ENCODE data around the gene SLC41A3.

Gene SLC41A3

DNA sequence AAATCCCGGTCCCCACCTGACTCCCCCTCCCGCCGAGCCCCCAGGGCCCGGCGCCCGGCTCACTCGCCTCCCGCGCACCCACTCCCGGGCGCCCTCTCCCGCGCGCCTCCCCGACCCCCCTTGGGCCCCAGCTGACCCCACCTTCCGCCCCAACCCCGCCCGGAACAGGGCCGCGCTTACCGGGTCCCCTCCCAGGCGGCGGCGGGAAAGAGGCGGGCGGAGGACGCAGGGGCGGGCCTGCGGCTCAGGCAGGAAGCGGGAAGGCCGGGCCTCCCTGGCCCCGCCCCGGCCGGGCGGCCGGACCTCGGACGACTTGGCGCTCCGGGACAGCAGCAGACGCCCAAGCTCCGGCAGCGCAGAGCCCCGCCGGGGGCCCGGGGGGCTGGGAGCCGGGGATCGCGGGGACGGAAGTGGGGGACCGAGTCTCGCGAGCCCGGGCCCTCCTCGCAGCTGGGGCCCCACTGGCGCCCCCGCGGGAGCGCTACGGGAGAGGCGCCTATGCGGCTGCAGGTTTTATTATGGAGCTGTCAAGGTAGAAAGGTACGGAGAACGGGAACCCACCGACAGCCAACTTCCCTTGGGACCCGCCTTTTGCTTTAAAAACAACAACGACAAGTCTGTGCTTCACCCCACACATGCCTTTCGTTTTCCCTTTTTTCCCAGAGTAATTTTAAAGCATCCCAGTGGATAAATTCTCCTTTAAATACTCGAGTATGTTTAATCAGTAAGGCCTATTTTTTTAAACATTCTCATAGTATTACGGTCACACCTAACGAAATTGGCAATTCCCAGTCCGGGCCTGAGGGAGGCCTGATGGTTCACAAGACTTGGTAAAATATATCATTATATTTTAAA lies at the start of gene SLC41A3:
TSS of gene SLC41A3 (minus strand) at position 212 of the 855 bp plus-strand sequence. CDS start 15,905 bp downstream, outside the sequence.
- TF ChIP-seq POLR2A (IDR thresholded peaks at IDR 0.05; ENCODE audit: low read depth, low read length), result peak; percentile 35; the same call in 1 of the 2 replicates
- FAIRE-seq, result no peak
- DNase-seq (ENCODE audit: insufficient read length, low spot score), result peak; percentile 76

- no peak for DNase-seq (ENCODE audit: insufficient read length, low spot score)
- FAIRE-seq, result no peak
- no peak for TF ChIP-seq POLR2A (IDR thresholded peaks at IDR 0.05; ENCODE audit: low read depth, low read length)
Measured at GRCh38 chr3:126133606-126134005, 49.7 kb upstream of the SLC41A3 start.

- no peak for FAIRE-seq
- no peak for TF ChIP-seq POLR2A (IDR thresholded peaks at IDR 0.05; ENCODE audit: low read depth, low read length)
- no peak for DNase-seq (ENCODE audit: insufficient read length, low spot score)
Measured at GRCh38 chr3:126132751-126133511, 49.0 kb upstream of the SLC41A3 start.

DNA sequence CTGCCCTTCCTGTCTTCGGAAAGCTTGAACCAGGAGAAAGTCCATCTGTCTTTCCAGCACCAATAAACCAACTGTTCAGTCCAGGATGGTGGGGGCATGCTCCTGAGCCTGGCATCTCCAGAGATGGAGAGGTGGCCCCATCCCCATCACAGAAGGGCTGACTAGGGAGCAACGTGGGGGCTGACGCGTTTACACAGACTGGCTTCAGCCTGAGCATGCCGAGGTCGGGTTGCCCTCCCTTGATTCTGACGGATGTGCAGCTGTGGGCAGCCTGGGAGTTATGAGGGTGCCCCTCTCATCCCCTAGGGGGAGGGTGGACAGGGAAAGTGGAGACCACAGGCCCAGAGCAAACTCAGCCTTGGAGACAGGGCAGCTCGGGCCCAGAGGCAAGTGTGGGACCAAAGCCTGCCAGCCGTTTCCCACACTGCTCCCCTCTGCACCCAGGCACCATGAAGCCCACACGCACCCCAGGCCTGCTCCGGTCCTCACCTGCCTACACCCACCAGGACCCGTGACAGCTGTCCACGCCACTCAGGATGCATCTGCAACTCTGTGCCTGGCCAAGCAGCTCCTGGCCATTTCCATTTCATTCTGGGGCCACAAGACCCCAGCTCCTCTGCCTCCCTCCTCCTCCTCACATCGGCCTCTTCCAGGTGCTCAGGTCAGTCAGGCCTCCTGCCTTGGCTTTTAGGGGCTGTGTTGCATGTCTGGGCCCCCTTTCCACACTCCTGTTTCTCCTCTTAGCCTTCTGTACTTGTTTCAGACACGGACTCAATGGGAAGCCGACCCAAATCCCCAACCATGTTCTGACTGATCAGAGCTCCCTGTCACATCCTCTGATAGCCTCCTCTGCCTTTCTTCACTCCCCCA lies 48.2 kb upstream of the SLC41A3 start:
- TF ChIP-seq POLR2A (IDR thresholded peaks at IDR 0.05; ENCODE audit: low read depth, low read length), result no peak
- no peak for FAIRE-seq
- DNase-seq (ENCODE audit: insufficient read length, low spot score), result no peak

- DNase-seq (ENCODE audit: insufficient read length, low spot score) (no peak), FAIRE-seq (no peak)
- TF ChIP-seq POLR2A (IDR thresholded peaks at IDR 0.05; ENCODE audit: low read depth, low read length), result no peak
Measured at GRCh38 chr3:126130981-126131745, 47.2 kb upstream of the SLC41A3 start.

DNA sequence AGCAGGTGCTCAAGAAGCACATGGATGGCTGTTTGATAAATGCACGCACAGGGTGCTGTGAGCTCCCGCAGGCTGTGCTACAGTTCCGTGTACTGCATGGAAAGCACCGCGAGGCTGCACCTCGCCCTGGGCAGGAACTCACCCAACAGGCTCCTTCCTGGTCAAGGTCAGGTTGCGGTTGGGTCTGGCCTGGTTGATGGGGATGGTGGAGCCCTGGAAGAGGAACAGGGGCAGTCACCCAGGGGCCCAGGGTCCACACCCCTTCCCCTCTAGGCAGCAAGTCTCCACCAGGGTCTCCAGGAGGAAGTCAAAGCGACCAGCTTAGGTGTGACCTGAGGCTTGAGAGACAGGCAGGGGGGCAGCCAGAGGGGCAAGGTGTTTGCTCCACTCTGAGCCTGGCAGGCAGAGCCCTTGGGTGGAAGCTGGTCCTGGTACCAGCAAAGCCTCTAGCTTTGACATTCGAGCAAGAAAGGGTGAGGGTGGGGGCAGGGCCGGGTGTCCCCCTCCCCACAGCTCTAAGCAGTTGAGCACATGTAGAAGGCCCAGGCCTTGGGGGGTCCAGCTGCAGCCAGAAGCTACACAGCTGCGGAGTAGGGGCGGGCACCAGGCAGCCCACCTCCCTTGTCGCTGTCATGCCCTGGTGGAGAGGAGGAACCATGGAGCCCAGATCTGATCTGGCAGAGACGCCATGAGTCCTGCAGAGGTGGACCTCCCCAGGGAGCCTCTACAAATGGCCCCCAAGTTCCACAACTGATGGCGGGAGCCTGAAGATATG lies 46.3 kb upstream of the SLC41A3 start:
- TF ChIP-seq POLR2A (IDR thresholded peaks at IDR 0.05; ENCODE audit: low read depth, low read length), result no peak
- DNase-seq (ENCODE audit: insufficient read length, low spot score) (no peak), FAIRE-seq (no peak)

GRCh38 chr3:126129398-126129891 lies 45.5 kb upstream of the SLC41A3 start:
- no peak for TF ChIP-seq POLR2A (IDR thresholded peaks at IDR 0.05; ENCODE audit: low read depth, low read length)
- FAIRE-seq (peak; percentile 82), DNase-seq (ENCODE audit: insufficient read length, low spot score) (peak; percentile 75)

DNA sequence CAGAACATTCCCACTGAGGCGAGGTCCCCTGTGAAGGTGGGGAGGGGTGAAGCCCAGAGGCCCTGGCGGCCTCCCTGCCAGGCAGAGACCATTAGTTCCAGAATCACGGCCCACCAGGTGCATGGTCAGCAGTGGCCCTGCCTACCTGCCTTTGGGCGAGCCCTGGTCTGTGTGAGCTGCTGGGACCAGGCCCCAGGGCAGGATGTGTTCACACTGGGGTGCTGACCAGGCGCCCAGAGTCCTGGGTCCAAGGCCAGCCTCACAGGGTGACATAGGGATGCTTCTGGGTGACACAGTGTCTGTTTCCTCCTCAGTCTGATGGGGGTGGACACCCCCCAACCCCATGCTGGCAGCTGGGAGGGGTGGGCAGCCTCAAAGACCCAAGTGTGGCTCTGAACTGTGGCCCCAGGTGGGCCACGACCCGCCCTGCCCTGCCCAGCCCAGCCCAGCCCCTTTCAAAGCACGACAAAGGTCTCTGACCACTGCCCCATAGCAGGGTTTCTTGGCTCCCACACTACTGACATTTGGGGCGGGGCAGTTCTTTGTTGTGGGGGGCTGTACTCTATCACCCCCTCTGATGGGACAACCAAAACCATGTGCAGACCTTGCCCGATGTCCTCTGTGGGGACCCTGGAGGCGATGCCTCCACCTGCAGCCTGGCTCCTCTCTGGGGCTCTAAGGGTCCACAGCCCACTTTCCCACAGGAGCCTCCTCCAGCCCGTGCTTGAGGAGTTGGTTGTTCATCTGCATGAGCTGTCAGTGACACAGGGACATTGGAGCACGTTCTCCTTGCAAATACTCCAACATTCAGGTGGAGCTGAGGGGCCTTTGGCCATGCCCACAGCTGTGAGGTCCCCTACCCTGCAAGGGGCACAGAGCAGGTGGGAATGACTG lies 44.8 kb upstream of the SLC41A3 start:
- FAIRE-seq, result no peak
- no peak for DNase-seq (ENCODE audit: insufficient read length, low spot score)
- no peak for TF ChIP-seq POLR2A (IDR thresholded peaks at IDR 0.05; ENCODE audit: low read depth, low read length)

DNA sequence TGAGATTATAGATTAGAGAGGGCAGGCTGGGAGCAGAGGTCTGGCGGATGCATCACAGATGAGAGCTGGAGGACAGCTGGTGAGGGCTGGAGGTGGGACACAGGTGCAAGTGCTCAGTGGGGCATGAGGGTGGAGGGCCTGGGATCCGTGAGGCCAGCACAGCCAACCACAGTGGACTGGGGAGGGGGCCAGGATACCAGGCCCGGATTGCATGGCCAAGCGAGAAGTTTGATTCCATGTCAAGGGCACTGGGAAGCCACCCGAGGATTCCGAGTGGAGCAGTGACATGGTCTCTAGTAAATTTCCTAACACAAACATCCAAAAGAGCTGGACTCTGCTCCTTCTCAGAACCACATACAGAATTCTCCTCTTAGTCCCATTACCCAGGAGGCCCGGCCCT lies 44.0 kb upstream of the SLC41A3 start:
- DNase-seq (ENCODE audit: insufficient read length, low spot score), result no peak
- FAIRE-seq, result no peak

DNA sequence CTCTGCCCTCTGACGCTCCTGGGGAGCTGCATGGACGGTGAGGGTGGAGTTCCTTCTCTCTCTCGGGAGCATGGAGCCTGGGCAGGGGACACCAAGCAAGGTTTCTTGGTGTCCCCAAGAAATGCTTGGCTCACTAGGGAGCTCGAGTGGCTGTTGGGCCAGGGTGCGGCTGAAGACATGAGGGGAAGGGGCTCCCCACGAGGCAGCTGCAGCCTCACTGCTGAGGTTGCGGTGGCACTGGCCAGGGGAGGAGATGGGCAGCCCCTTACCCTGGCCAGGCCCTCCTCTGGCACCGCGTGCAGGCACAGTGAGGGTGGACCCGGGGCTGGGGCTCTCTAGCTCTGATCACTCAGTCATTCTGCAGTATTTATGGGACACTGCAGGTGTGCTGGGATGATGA lies 43.5 kb upstream of the SLC41A3 start:
- TF ChIP-seq POLR2A (IDR thresholded peaks at IDR 0.05; ENCODE audit: low read depth, low read length), result no peak
- FAIRE-seq, result no peak
- DNase-seq (ENCODE audit: insufficient read length, low spot score), result no peak

More for the DNA sequence above, 44.0 kb upstream of the SLC41A3 start:
- no peak for TF ChIP-seq POLR2A (IDR thresholded peaks at IDR 0.05; ENCODE audit: low read depth, low read length)

- DNase-seq (ENCODE audit: insufficient read length, low spot score) (no peak), FAIRE-seq (no peak)
- TF ChIP-seq POLR2A (IDR thresholded peaks at IDR 0.05; ENCODE audit: low read depth, low read length), result no peak
Measured at GRCh38 chr3:126126811-126127431, 43.0 kb upstream of the SLC41A3 start.

Data from H54 (cell line).